Left renal cortex interstitium (tissue), 4 donors: ENCODE results near the gene TBC1D5. TPM values are rescaled to one million over a fixed set of nuclear protein-coding genes. Genes with fewer than 3 reads are reported as not detected.
"Not testable (repeated sequence)": the region's sequence is repeated elsewhere in the genome, so short reads cannot be mapped to it uniquely, and the experiment has no call there.

Source experiments
- DNase-seq, 4 donors: peaks; one replicate each; pipeline ENCODE4 v3.0.0-alpha.2; 2013; ENCODE audit warnings: low read depth in 4 of 4, low spot score in 2 of 4, missing footprints in 1 of 4
- polyA plus RNA-seq, 4 donors: library from polyadenylated mRNA; unstranded; fragments of 120-200 nt; gene quantifications; one replicate each; pipeline ENCODE4 v1.2.1, GENCODE V29; 2013; ENCODE audit not compliant: insufficient read length in 4 of 4

The TBC1D5 gene
- polyA plus RNA-seq, 4 donors = 49.0 to 54.0 (median 50.9) TPM

GRCh38 chr3:17372362-17373210 lies 369.8 kb downstream of the TBC1D5 start:
- no peak for DNase-seq

DNA sequence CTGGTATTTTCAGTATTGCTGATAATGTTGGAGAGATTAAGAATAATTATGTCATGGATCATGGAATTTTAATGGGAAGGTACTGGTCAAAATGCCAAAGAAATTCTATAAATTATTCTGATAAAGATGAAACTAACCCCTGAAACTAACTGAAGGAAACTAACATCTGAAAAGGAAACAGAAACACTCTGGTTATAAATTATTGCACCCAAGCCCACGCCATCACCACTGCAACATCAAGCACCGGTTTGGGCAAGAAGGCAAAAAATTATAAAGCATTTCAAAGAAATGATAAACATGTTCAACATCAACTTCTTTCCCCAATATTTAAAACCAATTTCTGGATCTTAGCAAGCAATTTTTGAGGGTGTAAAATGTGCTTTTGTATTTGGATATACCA lies 372.5 kb downstream of the TBC1D5 start:
- DNase-seq = no peak

GRCh38 chr3:17367171-17367570 lies 375.3 kb downstream of the TBC1D5 start:
- DNase-seq = no peak

DNA sequence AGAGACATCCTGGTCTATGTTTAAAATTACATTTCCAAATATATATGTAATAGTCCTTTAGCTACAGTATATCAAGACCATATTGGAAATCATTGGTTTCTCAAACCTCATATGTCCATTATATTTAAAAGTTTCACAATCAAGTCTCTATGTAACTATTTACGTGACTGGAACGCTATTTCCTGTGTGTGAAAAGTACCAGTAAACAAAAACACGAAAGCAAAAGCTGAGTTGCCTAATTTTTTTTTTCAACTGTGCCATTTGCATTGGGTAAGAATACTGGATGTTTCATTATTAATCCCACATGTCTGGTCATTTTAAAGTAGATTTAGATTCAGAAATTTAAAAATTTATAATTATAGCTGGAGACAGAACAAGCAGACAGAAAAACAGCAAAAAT lies 381.4 kb downstream of the TBC1D5 start:
- no peak for DNase-seq

DNA sequence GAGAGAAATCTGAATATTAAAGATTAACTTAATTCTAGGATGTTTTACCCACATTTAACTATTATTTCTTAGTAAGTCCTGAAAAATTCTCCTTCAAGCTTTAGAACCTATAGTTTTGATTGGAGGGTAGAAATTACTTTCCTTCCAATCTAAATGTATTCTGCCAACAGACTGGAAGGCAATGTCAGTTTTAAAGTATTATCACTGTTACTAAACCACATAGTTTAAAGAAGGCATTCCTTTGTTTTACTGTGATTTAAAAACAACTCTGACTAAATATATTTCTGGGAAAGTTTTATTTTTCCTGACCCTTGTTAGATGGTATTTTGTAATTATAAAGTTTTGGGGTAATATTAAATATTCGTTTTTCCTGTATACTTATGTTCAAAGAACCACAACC lies 382.5 kb downstream of the TBC1D5 start:
- no peak for DNase-seq

GRCh38 chr3:17357035-17357710 lies 385.3 kb downstream of the TBC1D5 start:
- no peak for DNase-seq

DNA sequence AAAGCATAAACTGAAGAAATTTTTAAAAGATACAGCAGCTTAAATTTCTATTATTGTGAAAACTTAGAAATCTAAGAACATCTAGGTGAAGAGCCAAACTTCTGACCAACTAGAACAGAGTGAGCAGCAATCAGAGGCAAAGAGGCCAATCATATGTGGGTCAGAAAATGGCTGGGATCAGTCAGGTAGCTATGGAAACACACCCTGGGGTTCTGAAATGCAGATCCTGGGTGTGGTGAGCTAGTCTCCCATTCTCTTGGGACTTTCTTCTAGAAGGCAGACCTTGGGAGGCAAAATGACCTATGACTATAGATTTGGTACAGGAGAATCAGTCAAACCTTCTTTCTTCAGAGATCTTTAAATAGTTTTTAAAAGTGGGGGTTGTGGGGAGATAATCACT lies 385.8 kb downstream of the TBC1D5 start:
- no peak for DNase-seq

DNA sequence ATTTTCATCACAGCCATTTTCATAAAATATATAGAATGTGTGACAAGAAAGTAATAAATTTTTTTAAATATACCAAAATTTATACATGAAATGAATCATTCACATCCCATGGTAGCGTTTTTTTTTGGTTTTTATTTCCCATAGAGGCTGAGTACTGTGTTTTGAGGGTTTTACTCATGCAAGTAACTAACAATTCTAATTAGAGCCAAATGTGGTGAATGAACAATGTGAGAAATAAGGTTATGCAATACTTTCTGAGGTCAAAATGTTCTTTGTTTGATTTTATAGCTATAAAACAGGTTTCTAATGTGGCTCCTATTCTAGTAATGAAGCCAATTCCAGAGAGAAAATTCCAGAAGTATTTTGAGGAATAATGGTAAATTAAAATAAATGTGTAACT lies 386.8 kb downstream of the TBC1D5 start:
- no peak for DNase-seq

DNA sequence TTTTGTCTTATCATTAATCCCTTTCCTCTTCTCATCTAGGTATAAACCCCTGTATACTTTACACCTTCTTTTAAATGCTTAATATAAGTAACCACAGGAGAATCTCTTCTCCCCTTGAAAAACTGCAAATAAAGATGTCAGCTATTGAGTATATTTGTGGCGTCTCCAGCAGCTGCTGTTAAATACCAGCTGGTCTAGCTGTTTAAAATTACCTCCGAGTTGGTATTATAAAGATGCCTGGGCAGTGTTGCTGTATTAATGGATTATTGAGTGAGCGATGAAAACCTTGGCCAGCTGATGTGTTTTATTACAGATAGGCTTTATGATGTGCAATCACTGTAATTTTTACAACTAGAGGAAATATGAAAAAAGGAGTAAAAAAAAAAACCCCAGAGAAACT lies 388.1 kb downstream of the TBC1D5 start:
- no peak for DNase-seq

DNA sequence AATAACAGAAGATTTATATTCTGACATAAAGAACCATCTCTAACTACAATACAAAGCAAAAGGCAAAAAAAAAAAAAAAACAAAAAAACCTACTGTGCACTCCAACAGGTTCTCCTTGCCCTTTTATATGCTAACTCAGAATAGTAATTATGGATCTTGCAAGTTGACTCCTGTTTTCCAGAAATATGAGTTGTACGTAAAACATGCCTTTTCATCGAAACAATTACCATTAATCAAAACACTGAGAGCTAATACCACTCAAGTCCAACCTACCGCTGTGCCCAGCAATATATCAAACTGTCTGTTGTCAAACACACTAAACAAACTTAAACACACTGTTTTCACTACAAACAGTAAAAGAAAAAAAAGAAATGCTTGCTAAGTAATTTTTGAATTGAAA lies 389.8 kb downstream of the TBC1D5 start:
- DNase-seq = no peak

DNA sequence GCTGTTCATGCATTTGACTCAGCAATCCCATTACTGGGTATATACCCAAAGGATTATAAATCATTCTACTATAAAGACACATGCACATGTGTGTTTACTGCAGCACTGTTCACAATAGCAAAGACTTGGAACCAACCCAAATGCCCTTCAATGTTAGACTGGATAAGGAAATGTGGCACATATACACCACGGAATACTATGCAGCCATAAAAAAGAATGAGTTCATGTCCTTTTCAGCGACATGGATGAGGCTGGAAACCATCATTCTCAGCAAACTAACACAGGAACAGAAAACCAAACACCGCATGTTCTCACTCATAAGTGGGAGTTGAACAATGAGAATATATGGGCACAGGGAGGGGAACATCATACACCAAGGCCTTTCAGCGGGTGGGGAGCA lies 391.2 kb downstream of the TBC1D5 start:
- not testable (repeated sequence) for DNase-seq

DNA sequence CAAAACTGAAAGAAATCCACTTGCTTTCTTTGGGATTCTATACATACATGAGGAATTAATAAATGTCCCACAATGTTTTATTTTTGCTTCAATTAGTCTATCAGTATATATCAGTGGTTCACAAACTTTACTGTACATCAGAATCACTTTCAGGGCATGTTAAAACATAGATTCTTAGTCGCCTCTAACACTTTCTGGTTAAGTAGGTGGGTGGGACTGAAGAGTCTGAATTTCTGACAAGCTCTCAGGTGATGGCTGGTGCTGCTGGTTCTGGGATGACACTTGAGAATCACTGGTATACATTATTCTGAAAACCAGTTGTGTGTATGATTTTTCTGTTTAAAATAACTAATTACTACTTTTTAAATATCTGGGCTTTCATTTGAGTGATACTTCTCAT lies 393.3 kb downstream of the TBC1D5 start:
- DNase-seq = no peak

- DNase-seq = no peak
Measured at GRCh38 chr3:17342119-17342518, 400.3 kb downstream of the TBC1D5 start.

GRCh38 chr3:17340693-17341092 lies 401.7 kb downstream of the TBC1D5 start:
- DNase-seq = no peak

DNA sequence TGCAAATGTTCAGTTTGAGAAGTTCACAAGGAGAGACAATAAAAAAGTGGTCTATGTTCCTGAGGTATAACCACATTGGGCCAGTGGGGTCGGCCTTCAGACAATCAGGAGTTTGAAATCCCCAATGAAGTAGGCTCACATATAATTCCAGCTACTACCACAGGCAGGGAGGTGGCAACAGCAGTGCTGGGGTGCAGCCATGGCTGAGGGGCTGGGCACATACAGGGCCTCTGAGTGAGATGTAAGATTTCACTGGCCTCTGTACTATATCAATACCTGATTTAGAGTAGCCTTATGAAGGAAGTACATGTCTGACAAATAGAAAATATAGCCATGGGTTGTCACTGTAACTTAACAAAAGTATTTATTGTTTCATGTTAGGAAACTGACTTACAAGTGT lies 402.2 kb downstream of the TBC1D5 start:
- no peak for DNase-seq

DNA sequence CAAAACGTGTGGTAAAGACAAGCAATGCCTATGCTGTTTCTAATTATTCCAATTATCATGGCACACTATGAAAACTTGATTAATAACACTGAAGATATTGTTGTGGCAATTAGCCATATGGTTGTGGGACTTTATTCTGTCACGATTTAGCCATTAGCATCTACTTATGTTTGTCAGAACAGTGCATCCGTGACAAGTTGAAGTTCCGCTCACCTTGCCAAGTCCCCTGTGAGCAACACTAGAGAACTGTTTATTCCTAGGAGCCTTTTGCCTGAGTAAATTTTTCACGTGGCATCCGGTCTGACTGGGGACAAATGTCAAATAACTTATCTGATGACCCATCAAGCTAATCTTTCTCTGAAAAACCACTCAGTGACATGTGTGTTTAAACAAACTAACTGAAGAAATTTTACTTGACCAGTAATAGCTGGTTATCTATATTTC lies 403.3 kb downstream of the TBC1D5 start:
- no peak for DNase-seq

DNA sequence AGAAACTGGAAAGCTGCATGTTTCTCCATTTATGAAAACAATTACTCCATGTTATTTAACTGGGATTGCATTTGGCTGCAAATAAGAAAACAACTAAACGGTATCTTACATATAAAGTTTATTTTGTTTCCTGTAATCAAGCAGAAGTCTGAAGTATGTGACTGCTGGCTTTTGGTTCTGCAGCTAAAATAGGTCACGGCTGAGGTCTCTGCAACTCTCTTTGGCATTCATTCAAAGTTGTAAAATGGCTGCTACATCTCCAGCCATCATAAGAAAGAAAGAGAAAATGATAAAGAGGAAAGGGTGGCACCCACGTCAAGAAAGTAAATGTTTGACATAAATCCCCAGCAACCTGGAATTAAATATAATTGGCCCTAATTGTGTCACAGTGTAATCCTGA lies 406.1 kb downstream of the TBC1D5 start:
- no peak for DNase-seq

GRCh38 chr3:17333893-17334292 lies 408.5 kb downstream of the TBC1D5 start:
- no peak for DNase-seq

- DNase-seq = no peak
Measured at GRCh38 chr3:17333446-17333845, 409.0 kb downstream of the TBC1D5 start.

DNA sequence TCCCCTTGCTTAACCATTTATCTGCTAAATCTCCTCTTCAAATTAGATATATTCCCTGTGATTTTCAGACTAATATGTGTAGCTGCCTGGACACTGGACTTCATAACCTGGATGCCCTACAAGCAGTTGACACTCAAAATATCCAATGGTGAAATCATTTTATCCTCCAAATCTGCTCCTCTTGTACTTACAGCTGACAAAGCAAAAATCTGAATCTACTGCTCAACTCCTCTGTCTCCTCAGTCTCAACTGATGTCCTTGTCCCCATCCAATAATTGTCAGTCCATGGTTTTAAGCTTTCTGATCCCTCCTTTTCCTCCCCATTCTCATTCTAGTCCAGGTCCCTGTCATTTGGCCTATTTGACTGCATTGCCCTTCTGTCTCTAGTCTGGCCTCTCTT lies 411.8 kb downstream of the TBC1D5 start:
- no peak for DNase-seq

- no peak for DNase-seq
Measured at GRCh38 chr3:17329927-17330326, 412.5 kb downstream of the TBC1D5 start.

GRCh38 chr3:17322106-17322793 lies 420.2 kb downstream of the TBC1D5 start:
- DNase-seq = no peak
